HG02970 (cell line): ENCODE data around the gene NEDD4L.
A peak's percentile ranks its signal among the peaks of the same experiment; 100 is the strongest.

Experiments
- ATAC-seq: cut with Tn5 transposase; IDR thresholded peaks from one replicate; pipeline ENCODE4 v1.9.1; 2021; ENCODE audit warnings: mild to moderate bottlenecking, moderate library complexity, moderate number of reproducible peaks; ENCODE audit not compliant: unreplicated experiment, low FRiP score

Gene NEDD4L

DNA sequence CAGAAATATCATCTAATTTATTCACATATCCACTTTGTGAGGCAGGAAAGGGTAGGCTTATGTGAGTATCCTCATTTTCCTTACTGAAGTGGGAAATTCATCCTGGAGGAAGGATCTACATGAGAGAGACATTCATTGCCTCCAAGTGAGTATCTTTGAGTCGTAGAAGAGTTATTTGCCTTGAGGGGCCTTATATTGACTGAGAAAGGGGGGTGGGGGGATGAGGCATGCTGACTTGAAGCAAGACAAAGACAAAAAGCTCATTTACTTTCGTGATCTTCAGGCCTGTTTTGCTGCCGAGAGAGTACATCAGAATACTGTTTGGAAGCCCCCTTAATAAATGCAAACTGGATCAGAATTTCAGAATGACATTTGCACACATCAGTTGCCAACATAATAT lies 17.6 kb upstream of the NEDD4L start:
- ATAC-seq: no peak

- ATAC-seq: no peak
Measured at GRCh38 chr18:58026857-58027256, 17.2 kb upstream of the NEDD4L start.

DNA sequence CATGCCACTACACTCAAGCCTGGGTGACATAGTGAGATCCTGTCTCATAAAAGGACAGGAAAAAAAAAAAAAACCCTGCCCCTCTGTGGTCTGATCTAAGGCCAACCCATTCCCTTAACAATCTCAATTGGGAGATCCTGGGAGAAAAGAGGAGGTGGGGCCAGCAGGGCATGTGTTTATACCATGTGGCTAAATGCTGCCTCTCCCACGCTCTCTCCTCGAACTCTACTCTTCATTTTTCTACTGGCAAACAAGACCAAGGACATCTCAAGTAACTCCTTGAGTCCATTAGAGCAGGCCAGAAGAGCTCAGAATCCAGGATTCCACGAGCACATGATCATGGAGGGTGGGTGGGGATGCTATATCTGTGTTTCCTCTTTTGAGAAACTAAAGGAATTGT lies 16.7 kb upstream of the NEDD4L start:
- ATAC-seq: no peak

- ATAC-seq: no peak
Measured at GRCh38 chr18:58028109-58028784, 15.8 kb upstream of the NEDD4L start.

- ATAC-seq: no peak
Measured at GRCh38 chr18:58032233-58032632, 11.8 kb upstream of the NEDD4L start.

- no peak for ATAC-seq
Measured at GRCh38 chr18:58033216-58033615, 10.8 kb upstream of the NEDD4L start.

DNA sequence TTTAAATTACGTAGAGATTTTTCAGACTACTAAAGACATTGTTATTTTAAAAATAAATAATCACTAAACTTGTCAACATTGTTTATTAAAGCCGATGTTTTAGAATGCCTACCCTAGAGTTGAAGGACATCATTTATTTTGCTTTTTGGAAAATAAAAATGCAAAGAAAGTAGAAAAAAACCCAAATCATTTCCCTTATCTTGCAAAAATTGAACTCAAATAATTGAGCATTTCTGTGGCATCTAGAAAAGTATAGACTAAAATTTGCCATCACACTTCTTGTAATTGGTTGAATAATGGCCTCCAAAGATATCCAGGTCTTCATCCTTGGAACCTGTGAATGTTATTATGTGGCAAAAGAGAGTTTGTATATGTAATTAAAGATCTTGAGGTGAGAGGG lies 9.7 kb upstream of the NEDD4L start:
- ATAC-seq: no peak

GRCh38 chr18:58037163-58037562 lies 6.9 kb upstream of the NEDD4L start:
- ATAC-seq: no peak

DNA sequence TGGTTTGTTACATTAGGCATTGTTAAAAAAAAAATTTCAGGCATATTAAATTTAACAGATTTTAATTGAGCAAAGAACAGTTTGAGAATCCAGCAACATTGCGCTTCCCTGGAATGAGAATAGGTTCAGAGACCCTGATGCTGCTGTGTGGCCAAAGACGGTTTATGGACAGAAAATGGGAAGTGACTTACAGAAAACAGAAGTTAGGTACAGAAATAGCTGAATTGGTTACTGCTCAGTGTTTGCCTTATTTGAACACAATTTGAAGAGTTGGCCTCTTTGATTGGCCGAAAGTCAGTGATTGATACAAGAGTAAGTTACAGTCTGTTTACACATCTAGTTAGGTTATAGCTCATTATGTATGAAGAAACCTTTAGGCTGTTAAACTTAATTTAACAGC lies 6.0 kb upstream of the NEDD4L start:
- ATAC-seq: no peak

DNA sequence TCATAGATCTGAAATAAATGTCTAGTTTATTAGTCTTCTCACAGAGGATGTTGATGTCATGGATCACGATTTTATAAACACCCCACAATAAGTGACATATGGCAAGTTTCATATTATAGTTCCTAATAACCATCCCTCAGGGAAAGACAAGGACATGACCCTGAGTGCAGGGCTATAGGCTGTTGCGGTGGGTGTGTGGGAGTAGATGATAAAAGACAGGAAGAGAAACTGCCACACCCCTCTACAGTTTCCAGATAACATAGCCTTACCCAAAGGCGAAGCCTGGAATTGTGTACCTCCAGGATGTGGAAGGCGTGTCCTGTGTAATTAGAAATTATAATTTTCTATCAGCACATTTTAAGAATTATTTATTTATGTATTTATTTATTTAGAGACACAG lies 2.4 kb upstream of the NEDD4L start:
- ATAC-seq: no peak

DNA sequence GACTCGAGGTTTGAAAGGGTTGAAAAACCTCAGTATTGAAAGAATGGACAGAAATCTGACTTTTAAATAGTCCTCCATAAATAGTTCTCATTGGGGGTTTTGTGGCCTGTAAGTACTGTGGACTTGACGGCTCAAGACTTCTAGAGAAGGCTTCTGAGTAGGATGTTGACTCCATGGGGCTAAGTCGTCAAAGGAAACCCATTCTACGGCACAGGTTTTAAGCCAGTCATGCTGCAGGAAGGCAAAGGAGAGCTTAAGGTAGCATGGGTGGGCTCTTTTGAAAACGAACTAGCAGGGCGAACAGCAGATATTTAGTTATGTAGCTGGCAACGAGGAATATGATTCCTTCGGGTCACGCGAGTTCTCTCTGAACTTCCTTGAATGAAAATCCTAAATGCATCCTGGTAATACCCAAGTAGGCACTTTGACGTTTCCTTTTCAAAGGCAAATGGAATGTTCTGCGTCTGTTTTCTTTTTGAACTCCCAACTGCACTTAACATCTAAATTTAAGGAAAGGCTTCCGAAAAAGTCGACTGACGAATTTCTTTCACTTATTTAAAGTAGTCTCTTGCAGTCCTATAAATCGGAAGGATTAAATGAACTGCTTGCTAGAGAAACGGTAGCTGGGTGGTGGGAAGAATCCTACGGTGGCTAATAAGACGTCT lies 1.1 kb upstream of the NEDD4L start:
- no peak for ATAC-seq

DNA sequence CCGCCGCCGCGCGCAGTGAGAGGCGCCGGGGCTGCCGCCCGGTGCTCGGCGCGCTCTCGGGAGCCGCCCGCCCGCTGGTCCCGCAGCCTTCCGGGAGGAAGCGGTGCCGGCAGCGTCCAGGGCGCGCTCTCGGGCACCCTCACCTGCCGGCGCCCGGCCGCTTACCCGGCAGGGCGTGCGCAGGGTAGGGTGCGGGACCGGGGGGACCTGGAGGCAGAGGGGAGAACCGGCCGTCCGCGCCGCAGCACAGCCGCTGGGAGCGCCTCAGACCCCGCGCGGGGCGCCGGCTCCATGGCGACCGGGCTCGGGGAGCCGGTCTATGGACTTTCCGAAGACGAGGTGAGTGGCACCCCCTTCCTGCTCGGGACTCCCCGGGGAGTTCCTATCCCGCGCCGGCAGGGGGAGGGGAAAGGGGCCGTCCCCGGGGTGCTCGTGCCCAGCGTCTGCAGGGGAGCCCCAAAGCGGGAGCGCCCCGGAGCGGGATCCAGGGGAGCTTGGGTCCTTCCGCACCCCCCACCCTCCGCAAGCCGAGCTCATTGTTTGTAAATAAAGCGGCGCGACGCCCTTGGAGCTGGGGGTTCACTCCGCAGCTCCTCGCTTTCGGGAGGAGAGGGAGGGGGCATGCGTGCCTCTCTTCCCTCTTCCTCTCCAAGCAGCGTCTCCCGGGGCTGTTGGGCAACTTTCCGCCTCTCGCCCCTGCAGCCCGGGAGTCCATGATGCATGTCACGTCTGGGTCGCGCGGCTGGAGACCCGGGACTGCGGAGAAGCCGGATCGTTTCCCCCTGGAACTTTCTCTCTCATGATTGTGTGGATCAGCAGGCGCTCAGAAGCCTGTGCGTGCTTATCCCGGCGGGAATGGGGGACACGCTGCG lies 580 bp downstream of the NEDD4L start:
- peak; percentile 45 for ATAC-seq

DNA sequence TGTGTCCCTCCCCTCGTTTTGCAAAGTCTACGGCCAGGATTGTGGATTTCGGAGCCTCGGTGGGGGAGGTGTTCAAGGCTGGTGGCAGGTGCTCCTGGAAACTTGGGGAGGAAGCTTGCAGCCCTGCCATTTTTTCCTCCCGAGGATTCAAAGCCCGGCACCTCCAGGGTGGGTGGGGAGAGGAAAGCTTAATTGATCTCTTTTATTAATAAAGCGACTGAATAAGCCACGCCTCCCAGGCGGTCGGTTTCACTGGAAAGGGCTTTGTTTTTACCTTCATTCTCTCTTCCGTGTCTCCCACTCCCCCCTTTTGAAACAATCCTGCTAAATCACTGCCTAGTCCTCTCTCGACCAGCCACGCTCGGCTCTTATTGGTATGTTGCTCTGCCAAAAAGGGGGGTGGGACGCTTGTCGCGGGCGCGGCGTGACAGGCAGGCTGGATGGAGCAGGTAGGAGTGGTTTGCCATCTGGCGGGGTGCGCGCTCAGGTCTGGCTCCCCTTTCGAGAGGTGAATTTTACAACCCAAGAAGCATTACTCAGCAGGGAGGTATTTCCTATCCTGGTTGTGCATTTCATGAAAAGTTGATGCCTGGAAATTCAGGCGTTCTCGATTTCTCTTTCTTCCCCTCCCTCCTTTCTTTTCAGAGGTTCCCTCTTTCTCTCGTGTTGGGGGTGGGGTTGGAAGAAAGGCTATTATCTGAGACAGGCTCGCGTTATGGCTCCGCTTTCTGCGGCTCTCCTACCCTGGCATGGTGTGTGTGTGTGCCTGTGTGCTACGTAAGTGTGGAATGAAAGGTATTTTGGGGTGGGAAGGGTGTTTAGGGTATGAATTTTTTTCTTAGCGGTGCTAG lies 1.4 kb downstream of the NEDD4L start:
- no peak for ATAC-seq

- ATAC-seq: no peak
Measured at GRCh38 chr18:58046093-58046793, 2.2 kb downstream of the NEDD4L start.

DNA sequence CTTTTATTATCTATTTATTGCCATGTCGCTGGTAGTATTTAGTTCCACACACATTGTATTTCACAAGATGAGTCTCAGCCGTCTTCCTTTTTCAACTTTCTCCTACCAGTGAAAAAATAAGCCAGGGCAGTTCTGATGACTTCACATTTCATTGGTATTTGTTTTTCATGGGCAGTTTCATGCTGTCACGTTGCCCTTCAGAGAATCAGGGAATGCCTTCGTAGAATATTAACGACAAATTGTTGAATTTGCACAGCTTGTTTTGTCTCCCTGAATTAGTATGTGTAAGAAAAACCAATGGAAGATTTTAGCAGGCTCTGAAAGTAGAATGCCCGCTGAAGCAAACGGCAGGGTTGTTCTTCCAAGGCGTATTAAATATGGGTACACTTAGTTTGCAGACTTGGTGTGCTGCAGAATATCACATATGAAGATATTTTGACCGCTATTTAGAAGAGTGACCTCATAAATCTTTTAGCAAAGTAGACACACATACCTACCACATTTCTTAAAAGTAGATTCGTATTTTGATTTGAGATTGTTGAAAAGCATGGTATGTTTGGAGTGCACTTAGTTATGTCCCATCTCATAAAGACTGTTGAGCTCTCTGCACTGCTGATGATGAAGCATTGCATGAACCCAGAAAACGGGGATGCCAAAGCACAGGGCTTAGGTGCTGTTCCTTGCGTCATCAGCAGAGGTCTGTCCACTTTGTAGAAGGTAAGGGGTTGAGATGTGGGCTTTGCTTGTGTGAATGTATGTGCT lies 2.9 kb downstream of the NEDD4L start:
- no peak for ATAC-seq

DNA sequence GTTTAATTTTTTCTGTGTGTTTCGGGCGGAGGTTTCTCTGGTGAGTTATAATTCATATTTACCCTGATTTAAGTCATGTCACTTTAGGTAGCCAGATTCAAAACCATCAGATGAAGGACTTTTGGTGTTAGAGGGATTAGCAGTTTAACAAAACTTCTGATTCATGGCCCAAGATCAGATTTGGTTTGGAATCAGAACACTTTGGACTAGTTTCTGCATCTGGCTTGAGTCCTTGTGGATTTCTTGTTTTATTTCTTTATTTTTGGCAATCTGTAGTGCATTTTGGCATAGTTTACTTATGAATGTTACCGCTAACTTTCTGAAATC lies 3.5 kb downstream of the NEDD4L start:
- no peak for ATAC-seq

DNA sequence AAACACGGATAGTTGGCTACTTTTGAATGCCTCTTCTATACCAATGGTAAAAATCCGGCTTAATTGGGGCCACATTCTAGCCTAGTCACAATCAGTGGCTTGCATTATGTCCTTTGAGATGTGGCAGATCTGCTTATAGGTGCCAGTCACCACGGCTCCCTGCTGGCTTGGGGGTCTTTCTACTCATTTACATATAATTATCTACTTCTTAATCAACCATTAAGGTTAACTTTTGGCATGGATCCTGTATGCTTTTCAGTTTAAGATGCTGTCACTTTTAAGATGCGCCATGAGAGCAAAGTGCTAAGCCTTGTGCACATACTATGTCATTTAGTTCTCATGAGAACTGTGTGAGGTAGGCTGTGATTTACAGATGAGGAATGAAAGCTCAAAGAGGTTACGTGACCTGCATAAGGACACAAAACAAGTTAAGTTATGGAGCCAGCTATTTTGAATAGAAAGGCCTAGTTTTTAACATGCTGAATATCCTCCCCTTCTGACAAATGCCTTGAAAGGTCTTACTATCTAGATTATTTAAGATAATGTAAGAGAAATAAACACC lies 4.1 kb downstream of the NEDD4L start:
- ATAC-seq: no peak

DNA sequence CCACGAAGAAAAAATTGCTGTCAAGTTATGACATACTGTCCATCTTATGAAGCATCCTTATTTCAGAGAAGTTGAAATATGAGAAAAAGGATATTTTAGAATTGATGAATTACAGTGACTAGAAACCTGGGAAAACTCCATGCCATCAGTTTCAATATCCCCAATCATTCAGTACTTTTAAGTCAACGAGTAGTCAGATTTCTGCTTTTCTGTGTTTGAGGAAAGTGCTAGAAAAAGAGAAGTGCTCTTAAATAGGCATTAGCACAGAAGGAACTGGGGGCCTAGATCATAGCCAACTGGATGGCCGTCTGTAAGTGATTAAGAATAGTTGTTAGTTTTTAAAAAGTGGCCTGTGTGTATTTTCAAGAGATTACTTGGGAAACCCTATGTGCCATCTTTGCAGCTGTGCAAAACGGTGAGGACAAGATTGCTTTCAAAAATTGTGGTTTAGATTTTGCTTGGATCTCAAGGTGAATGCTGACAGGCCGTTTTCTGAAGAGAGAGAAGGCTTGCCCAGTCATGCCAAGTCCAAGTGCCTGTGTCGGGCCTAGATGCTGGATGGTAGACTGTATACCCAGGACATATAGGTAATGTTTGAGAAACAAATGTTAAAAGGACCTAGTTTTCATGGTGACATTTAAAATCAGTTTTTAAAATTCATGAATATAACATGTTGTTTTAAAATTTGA lies 5.1 kb downstream of the NEDD4L start:
- ATAC-seq: no peak
